BLaER1 treated with 17β-estradiol and CSF1 and Interleukin-3, amounts not matched to agents 10 nM and 100 nM (cell line): Measurements from ENCODE around the gene IL19.
A peak's percentile ranks its signal among the peaks of the same experiment; 100 is the strongest.
"Not testable (repeated sequence)": the region's sequence is repeated elsewhere in the genome, so short reads cannot be mapped to it uniquely, and the experiment has no call there.

Source experiments
- H3K27ac ChIP-seq, 11 experiments: shearing (Covaris generic); formaldehyde crosslinking; 2 replicates each; pipeline ENCODE4 v1.8.1; 2022
- H3K27me3 ChIP-seq, 11 experiments: shearing (Covaris generic); formaldehyde crosslinking; 2 replicates each; pipeline ENCODE4 v1.8.1; 2022
- H3K36me3 ChIP-seq, 11 experiments: shearing (Covaris generic); formaldehyde crosslinking; 2 replicates each; pipeline ENCODE4 v1.8.1; 2022
- H3K4me1 ChIP-seq, 10 experiments: shearing (Covaris generic); formaldehyde crosslinking; 2 replicates each; pipeline ENCODE4 v1.8.1; 2022
- H3K4me2 ChIP-seq, 11 experiments: shearing (Covaris generic); formaldehyde crosslinking; 2 replicates each; pipeline ENCODE4 v1.8.1; 2022
- H3K4me3 ChIP-seq, 10 experiments: shearing (Covaris generic); formaldehyde crosslinking; 2 replicates each; pipeline ENCODE4 v1.8.1; 2022
- H3K9ac ChIP-seq, 11 experiments: shearing (Covaris generic); formaldehyde crosslinking; 2 replicates each; pipeline ENCODE4 v1.8.1; 2022
- H3K9me3 ChIP-seq, 11 experiments: shearing (Covaris generic); formaldehyde crosslinking; replicated peaks in 1 of 11; 2 replicates each; pipeline ENCODE4 v1.8.1; 2022
- H4K20me1 ChIP-seq, 11 experiments: shearing (Covaris generic); formaldehyde crosslinking; 2 replicates each; pipeline ENCODE4 v1.8.1; 2022
- Cebpa-rat ChIP-seq, 11 experiments: shearing (Covaris generic); IDR thresholded peaks; 2 replicates each; pipeline ENCODE4 v1.8.1; 2022

The IL19 gene

GRCh38 chr1:206761159-206761768 lies 9.3 kb upstream of the IL19 start:
- Histone ChIP-seq H3K27me3 (no peaks in the 10 kb centered on the region), H3K4me3 (no peak overlapping the region), H3K9ac (no peak overlapping the region), H3K27ac (no peak overlapping the region), H3K4me2 (no peak overlapping the region), H3K9me3 (peaks cover 6 to 14% (median 11%) of the 10 kb centered on the region in 11 experiments; a peak in 13 of 22 replicates), H4K20me1 (no peaks in the 10 kb centered on the region), H3K36me3 (no peaks in the 10 kb centered on the region), H3K4me1 (peaks cover 14 to 22% (median 16%) of the 10 kb centered on the region in 10 experiments)
- TF ChIP-seq Cebpa-rat (IDR thresholded peaks at IDR 0.05), result no peak

GRCh38 chr1:206762741-206763364 lies 7.7 kb upstream of the IL19 start:
- H3K27ac ChIP-seq, H3K9ac ChIP-seq, H4K20me1 ChIP-seq, H3K27me3 ChIP-seq, H3K4me2 ChIP-seq, H3K36me3 ChIP-seq, H3K4me3 ChIP-seq: not testable (repeated sequence)
- Histone ChIP-seq H3K4me1 (peaks cover 16 to 32% (median 24%) of the 10 kb centered on the region in 10 experiments), H3K9me3 (peaks cover 6 to 14% (median 11%) of the 10 kb centered on the region in 11 experiments; a peak in 13 of 22 replicates)

- not testable (repeated sequence) for H3K9ac ChIP-seq, H3K4me3 ChIP-seq
- H3K4me1 ChIP-seq, result peaks cover 33 to 59% (median 44%) of the 10 kb centered on the region in 10 experiments
Measured at GRCh38 chr1:206765771-206766170, 4.8 kb upstream of the IL19 start.

GRCh38 chr1:206766251-206766856 lies 4.2 kb upstream of the IL19 start:
- Histone ChIP-seq H4K20me1 (no peaks in the 10 kb centered on the region), H3K27ac (peak overlapping the region in 4 of 11 experiments; percentile 3 to 69 (median 54); a peak in 6 of 22 replicates), H3K4me1 (peaks cover 39 to 61% (median 50%) of the 10 kb centered on the region in 10 experiments), H3K4me2 (peak overlapping the region; percentile 46 to 97 (median 61)), H3K4me3 (no peak overlapping the region), H3K9ac (peak overlapping the region in 3 of 11 experiments; percentile 45 to 48 (median 46); a peak in 6 of 22 replicates), H3K36me3 (peaks cover 0 to 25% (median 0%) of the 10 kb centered on the region in 11 experiments; a peak in 7 of 22 replicates), H3K27me3 (peaks cover 0 to 12% (median 0%) of the 10 kb centered on the region in 11 experiments; a peak in 3 of 22 replicates), H3K9me3 (peaks cover 6 to 14% (median 9%) of the 10 kb centered on the region in 11 experiments; a peak in 13 of 22 replicates)
- TF ChIP-seq Cebpa-rat (IDR thresholded peaks at IDR 0.05), result no peak

More at GRCh38 chr1:206765771-206766170, 4.8 kb upstream of the IL19 start:
- peak overlapping the region; percentile 46 to 97 (median 61) for H3K4me2 ChIP-seq
- H3K27ac ChIP-seq, result peak overlapping the region in 4 of 11 experiments; percentile 3 to 69 (median 54); a peak in 4 of 22 replicates
- H4K20me1 ChIP-seq, result not testable (repeated sequence)
- H3K9me3 ChIP-seq, result peaks cover 6 to 14% (median 9%) of the 10 kb centered on the region in 11 experiments; a peak in 13 of 22 replicates
- H3K27me3 ChIP-seq, result peaks cover 0 to 11% (median 0%) of the 10 kb centered on the region in 11 experiments; a peak in 3 of 22 replicates
- peaks cover 0 to 25% (median 0%) of the 10 kb centered on the region in 11 experiments; a peak in 7 of 22 replicates for H3K36me3 ChIP-seq

GRCh38 chr1:206768472-206769303 lies 1.9 kb upstream of the IL19 start:
- Histone ChIP-seq H4K20me1 (no peaks in the 10 kb centered on the region), H3K4me1 (peaks cover 58 to 84% (median 71%) of the 10 kb centered on the region in 10 experiments), H3K27ac (peak overlapping the region in 1 of 11 experiments; percentile 89; a peak in 1 of 22 replicates), H3K4me3 (peak overlapping the region in 4 of 10 experiments; percentile 49 to 65 (median 58); a peak in 6 of 20 replicates), H3K4me2 (peak overlapping the region; percentile 77 to 97 (median 87)), H3K27me3 (peaks cover 0 to 12% (median 0%) of the 10 kb centered on the region in 11 experiments; a peak in 3 of 22 replicates), H3K9ac (peak overlapping the region in 3 of 11 experiments; percentile 30 to 83 (median 79); a peak in 4 of 22 replicates), H3K9me3 (peaks cover 3 to 8% (median 5%) of the 10 kb centered on the region in 11 experiments; a peak in 13 of 22 replicates), H3K36me3 (peaks cover 0 to 25% (median 0%) of the 10 kb centered on the region in 11 experiments; a peak in 7 of 22 replicates)
- TF ChIP-seq Cebpa-rat (IDR thresholded peaks at IDR 0.05), result no peak

- Histone ChIP-seq H3K9ac (peak overlapping the region in 4 of 11 experiments; percentile 79 to 85 (median 84); a peak in 5 of 22 replicates), H4K20me1 (no peaks in the 10 kb centered on the region), H3K27ac (peak overlapping the region in 5 of 11 experiments; percentile 69 to 93 (median 86); a peak in 8 of 22 replicates), H3K9me3 (peaks cover 0 to 1% (median 0%) of the 10 kb centered on the region in 11 experiments; a peak in 4 of 22 replicates), H3K4me1 (peaks cover 64 to 90% (median 77%) of the 10 kb centered on the region in 10 experiments), H3K36me3 (peaks cover 0 to 25% (median 0%) of the 10 kb centered on the region in 11 experiments; a peak in 7 of 22 replicates), H3K27me3 (peaks cover 0 to 12% (median 0%) of the 10 kb centered on the region in 11 experiments; a peak in 3 of 22 replicates), H3K4me3 (peak overlapping the region in 4 of 10 experiments; percentile 49 to 65 (median 58); a peak in 8 of 20 replicates), H3K4me2 (peak overlapping the region; percentile 77 to 97 (median 87))
- TF ChIP-seq Cebpa-rat (IDR thresholded peaks at IDR 0.05), result no peak
Measured at GRCh38 chr1:206769304-206769731, 1.3 kb upstream of the IL19 start.

- Histone ChIP-seq H3K36me3 (peaks cover 0 to 25% (median 0%) of the 10 kb centered on the region in 11 experiments; a peak in 7 of 22 replicates), H3K4me3 (peak overlapping the region in 5 of 10 experiments; percentile 49 to 65 (median 55); a peak in 9 of 20 replicates), H3K9ac (peak overlapping the region in 7 of 11 experiments; percentile 53 to 85 (median 79); a peak in 13 of 22 replicates), H3K9me3 (no peaks in the 10 kb centered on the region), H3K27me3 (peaks cover 0 to 12% (median 0%) of the 10 kb centered on the region in 11 experiments; a peak in 3 of 22 replicates), H3K27ac (peak overlapping the region in 9 of 11 experiments; percentile 51 to 93 (median 75); a peak in 17 of 22 replicates), H4K20me1 (no peaks in the 10 kb centered on the region), H3K4me1 (peaks cover 63 to 98% (median 74%) of the 10 kb centered on the region in 10 experiments), H3K4me2 (peak overlapping the region; percentile 77 to 97 (median 87))
- no peak for TF ChIP-seq Cebpa-rat (IDR thresholded peaks at IDR 0.05)
Measured at GRCh38 chr1:206771338-206771692, 742 bp downstream of the IL19 start.
